Islet of Langerhans (tissue), 1 donor: Measurements from ENCODE around the gene CCDC88B.

Experiments
- FAIRE-seq: peaks from one replicate; lab custom pipeline; 2011; peaks lifted over from hg19 to GRCh38; lab: Jason Lieb, UNC

CCDC88B gene

GRCh38 chr11:64384981-64385944 is 45.3 kb downstream of the CCDC88B start:
- no peak for FAIRE-seq

DNA sequence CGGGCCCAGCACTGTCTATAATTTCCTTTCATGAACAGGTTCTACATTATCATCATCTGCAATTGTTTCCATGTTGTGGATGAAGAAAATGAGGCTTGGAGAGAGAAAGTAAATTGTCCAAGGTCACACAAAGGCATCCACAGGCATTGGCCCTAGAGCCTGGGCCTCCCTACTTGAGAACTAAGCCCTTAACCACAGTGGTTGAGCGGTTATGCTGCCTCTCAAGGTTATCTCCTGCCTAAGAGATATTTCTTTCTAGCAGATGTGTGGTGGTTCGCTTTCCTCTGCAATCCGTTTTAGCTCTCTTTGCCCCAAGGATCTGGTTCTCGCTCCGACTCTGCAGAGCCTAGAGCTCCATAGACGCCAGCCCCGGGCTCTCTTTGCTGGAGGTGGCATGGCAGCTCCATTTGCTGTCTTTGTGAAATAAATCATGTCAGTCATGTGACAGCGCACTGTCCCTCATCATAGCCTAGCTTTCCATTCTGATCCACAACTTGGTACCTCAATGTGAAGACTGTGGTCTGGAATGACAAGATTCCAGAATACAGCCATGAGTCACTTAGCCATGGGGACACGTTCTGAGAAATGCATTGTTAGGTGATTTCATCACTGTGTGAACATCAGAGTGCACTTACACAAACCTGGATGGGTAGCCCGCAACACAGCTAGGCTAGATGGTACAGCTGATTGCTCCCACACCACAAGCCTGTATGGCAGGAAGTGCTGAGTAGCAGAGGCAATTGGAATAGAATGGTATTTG is 46.1 kb downstream of the CCDC88B start:
- FAIRE-seq, result no peak

- no peak for FAIRE-seq
Measured at GRCh38 chr11:64387916-64388315, 47.9 kb downstream of the CCDC88B start.

- no peak for FAIRE-seq
Measured at GRCh38 chr11:64388894-64389293, 48.9 kb downstream of the CCDC88B start.

GRCh38 chr11:64389851-64390250 is 49.8 kb downstream of the CCDC88B start:
- FAIRE-seq, result no peak

DNA sequence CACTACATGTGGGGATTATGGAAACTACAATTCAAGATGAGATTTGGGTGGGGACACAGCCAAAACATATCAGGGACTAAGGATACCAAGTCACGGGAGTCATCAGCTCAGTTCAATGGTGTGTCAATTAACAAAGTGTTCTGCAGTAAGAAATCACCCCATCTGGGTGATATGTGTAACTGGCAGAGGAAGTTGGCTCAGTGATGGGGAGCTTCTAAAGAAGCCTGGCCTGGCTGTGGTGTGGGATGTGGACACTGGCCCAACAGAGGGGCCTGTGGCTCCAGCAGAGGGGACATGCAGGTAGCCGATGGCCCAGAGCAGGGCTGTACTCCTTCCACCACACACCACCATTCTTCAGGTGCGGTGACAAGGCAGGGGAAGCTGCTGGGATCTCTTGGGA is 50.6 kb downstream of the CCDC88B start:
- FAIRE-seq, result no peak

DNA sequence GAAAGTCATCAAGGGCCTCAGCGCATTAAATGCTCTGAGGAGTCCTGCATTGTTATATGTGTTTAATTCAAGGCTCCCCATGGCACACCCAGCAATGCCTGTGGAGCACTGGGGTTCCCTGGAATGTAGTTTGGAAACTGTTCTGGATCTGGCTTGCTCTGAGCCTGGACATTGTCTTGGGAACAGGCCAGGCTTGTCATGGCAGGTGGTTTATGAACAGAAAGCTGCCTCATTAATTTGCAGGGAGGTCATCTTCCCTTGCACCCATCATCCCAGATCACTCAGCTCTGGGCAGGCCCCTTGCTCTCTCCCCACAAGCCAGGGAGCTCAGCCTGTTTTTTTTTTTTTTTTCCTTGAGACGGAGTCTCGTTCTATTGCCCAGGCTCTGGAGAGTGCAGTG is 51.8 kb downstream of the CCDC88B start:
- no peak for FAIRE-seq

DNA sequence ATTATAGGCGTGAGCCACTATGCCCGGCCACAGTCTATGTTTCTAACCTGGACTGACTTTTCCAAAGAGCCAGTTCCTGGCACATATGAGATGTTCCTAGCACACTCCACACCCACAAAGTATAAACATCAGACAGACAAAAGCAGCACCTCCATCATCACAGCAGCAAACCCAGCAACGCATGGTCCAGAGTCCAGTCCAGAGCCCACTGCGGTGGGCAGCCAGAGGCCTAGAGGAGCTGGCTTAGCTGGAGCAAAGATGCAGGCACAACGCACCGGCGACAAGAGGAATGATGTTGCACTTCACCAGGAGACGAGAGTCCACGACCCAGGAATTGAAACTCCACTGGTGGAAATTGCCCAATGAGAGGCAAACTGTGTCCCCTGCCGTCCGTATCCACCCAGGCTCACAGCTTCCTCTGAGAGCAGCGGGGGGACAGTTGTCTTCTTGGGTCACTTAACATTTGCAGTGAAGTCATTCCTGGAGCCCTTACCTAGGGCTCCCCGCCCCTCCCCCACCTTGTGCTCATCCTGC is 55.6 kb downstream of the CCDC88B start:
- no peak for FAIRE-seq

DNA sequence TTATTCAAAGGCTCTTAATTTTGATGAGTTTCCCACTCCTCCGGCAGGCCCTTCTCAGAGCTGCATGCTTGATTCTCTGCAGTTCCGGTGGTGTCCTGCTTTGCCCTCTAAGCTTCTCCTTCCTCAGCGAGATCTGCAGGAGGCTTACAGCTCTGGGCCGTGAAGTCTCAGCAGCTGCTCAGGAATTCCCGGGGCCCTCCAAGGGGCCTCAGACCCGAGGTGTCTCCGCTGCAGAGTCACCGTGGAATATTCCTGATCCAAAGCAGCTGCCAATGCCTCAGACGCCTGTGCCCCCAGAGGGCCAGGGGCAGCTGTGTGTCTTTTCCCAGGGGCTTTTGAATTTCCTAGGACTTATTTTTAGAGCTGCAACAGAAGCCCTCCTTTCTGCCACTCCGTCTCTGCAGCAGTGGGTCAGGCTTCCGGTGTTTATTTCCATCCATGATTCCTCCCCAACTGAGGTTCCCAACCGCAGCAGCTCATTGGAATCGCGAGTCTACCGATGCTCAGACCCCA is 56.1 kb downstream of the CCDC88B start:
- FAIRE-seq, result no peak

DNA sequence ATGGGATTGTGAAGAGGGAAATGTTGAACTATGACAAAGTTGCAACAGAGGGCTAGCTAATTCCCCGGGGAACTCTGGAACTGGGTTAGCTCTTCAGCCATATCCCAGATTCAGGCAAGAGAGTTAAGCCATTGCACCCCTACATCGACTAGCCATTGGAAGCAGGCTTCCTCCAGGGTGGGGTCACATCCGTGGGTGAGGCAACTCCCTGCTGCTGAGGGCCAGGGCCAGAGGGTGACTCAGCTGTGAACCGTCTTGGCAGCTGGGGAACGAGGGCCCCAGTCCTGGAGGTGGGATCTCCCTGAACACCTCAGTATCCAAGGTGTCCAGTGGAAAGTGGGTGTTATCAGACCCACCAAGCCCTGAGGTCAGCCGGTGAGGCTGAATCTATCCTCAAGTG is 60.1 kb downstream of the CCDC88B start:
- FAIRE-seq, result no peak

- FAIRE-seq, result no peak
Measured at GRCh38 chr11:64400667-64401066, 60.7 kb downstream of the CCDC88B start.

DNA sequence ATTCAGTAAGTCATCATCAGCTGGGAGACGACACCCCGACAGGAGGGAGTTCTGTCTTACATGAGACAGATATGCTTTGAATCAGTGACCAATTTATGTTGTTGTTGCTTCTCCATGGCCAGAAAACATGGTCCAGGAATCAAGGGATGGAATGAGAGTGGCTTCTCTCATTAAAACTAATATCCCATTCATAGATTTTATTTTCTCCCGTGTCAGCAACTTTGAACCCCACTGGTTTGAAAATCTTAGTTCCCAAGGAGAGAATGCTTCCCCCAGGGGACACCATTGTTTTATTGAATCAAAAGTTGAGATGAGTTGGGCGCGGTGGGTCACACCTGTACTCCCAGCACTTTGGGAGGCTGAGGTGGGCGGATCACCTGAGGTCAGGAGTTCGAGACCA is 61.8 kb downstream of the CCDC88B start:
- FAIRE-seq, result no peak

DNA sequence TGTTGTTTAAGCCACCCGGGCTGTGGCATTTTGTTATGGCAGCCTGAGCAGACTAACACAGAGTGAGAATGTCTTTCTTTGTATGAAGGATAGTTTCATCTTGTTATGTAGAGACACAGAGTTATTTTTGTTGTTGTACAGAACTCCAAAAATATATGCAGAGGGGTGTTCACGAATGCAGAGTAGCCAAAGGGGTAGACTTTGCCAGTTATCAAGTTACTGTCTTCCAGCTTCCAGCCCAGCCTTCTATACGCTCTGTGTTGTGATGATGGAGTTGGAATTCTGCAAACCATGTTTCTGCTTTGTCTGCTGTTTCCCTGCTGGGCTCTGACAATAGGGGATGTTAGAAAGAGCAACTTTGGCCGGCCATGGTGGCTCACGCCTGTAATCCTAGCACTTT is 63.1 kb downstream of the CCDC88B start:
- no peak for FAIRE-seq

GRCh38 chr11:64406221-64406946 is 66.4 kb downstream of the CCDC88B start:
- no peak for FAIRE-seq
